ENCODE measurements around the gene CIDEC.
"Not testable (repeated sequence)": the region's sequence is repeated elsewhere in the genome, so short reads cannot be mapped to it uniquely, and the experiment has no call there.

Gene CIDEC

DNA sequence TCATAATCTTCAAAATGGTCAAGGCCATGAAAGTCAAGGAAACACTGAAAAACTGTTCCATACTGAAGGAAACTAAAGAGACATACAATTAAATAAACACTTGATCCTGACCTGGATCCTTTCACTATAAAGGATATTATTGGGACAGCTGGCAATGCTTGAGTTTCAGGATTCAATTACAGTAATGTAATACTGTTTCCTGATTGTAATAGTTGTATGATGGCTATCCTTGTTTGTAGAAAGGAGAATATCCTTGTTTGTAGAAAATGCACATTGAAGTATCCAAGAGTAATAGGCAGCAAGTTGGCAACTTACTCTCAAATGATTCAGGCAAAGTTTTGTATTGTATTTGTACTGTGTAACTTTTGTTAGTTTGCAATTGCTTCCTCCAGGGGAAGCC, 4.6 kb downstream of the CIDEC start:
- DNase-seq (ENCODE audit: low read depth), result no peak

DNA sequence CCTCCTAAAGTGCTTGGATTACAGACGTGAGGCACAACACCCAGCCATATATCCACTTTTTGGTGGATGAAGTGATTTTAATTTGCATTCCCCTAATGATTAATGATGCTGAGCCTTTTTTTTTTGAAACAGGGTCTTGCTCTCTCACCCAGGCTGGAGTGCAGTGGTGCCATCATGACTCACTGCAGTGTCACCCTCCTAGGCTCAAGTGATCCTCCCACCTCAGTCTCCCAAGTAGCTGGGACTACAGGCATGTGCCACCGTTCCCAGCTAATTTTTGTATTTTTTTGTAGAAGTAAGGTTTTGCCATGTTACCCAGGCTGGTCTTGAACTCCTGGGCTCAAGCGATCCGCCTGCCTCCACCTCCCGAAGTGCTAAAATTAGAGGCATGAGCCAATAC, 8.0 kb downstream of the CIDEC start:
- DNase-seq (ENCODE audit: low read depth), result not testable (repeated sequence)

DNA sequence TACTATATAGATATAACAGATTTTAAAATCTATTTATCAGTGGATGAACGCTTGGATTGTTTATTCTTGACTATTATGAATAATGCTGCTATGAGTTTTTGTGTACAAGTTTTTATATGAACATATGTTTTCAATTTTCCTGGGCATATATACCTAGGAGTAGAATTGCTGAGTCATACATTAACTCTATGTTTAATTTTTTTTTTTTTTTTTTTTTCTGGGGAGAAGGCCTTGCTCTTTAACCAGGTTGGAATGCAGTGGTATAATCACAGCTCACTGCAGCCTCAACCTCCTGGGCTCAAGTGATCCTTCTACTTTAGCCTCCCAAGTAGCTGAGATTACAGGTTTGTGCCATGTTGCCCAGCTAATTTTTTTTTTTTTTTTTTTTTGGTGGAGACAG, 9.1 kb downstream of the CIDEC start:
- no peak for DNase-seq (ENCODE audit: low read depth)

DNA sequence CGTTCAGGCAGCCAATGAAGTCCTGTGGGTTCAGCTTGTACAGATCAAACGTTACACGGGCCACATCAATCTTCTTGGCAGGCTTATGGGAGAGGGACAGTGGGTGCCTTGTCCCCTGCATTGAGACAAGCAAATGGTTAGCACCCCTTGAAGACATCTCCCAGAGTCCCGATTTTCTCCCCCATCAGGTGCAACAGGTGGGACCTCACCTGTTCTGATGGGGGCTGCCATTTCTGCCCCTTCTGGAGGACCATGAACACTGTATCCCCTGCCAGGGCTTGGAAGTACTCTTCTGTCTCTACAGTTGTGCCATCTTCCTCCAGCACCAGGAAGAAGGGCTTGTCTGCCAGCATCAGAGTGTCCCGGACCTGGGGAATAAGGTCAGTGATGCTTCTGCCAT, 10.1 kb downstream of the CIDEC start:
- no peak for DNase-seq (ENCODE audit: low read depth)

- no peak for DNase-seq (ENCODE audit: low read depth)
Observed at GRCh38 chr3:9867106-9867505, 12.9 kb downstream of the CIDEC start.

DNA sequence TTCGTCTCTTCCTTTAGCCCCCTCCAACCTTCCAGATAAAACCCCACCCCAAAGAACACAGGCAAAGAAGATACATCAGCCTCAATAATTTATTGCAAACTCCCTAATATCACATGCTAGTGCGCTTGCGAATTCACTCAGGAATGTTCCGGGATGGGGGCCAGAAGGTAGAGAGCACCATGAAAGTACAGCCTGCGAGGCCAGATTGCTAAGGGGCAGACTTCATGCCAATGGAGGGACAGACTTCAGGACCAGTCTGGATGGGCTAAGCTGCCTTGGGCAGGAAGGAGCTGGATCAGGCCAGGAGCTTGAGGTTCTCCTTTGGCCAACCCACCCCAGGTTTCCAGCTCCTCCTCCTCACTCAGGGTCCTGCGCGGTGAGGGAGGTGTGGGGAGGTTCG, 13.4 kb downstream of the CIDEC start:
- DNase-seq (ENCODE audit: low read depth), result no peak

DNA sequence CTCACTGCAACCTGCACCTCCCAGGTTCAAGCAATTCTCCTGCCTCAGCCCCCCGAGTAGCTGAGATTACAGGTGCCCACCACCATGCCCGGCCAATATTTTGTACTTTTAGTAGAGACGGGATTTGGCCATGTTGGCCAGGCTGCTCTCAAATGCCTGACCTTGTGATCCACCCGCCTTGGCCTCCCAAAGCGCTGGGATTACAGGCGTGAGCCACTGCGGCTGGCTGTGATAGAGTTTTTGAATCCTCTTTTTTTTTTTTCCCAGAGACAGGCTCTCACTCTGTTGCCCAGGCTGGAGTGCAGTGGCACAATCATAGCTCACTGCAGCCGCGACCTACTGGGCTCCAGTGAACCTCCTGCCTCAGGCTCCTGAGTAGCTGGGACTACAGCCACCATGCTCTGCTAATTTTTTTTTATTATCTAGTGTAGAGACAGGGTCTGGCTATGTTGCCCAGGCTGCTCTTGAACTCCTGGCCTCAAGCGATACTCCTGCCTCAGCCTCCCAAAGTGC, 14.9 kb downstream of the CIDEC start:
- not testable (repeated sequence) for DNase-seq (ENCODE audit: low read depth)

DNA sequence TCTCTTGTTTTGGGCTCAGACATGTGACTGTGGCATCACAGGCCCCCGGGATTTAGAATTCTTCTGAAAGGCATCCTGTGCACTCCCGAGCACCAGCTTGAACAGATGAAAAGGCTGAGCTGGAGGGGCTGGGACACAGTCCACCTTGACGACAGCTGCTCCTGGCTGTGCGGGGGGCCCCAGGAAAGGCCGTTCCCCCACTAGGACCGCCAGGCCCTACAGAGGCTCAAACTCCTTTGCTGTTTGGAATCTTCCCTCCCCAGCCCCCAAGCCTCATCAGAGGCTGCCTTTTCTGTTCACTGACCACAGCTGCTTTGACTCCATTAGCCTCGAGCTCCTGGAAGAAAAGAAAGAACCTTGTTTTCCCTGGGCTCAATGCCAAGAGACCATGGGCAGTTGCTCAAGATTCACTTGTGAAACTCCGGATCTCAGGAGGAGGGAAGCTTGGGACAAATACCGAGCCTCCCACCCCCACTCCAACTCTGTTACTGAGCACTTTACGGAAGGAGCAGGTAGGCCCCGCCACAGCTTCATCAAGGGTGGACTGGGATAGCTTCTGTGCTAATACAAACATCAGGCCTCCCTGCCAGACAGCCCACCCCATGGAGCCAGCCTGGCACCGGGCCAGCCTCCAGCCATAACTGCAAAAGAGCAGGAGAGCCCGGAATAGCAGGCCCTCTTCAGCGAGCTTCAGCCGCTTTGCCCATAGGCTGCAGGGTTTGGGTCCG, 15.7 kb downstream of the CIDEC start:
- no peak for DNase-seq (ENCODE audit: low read depth)

DNA sequence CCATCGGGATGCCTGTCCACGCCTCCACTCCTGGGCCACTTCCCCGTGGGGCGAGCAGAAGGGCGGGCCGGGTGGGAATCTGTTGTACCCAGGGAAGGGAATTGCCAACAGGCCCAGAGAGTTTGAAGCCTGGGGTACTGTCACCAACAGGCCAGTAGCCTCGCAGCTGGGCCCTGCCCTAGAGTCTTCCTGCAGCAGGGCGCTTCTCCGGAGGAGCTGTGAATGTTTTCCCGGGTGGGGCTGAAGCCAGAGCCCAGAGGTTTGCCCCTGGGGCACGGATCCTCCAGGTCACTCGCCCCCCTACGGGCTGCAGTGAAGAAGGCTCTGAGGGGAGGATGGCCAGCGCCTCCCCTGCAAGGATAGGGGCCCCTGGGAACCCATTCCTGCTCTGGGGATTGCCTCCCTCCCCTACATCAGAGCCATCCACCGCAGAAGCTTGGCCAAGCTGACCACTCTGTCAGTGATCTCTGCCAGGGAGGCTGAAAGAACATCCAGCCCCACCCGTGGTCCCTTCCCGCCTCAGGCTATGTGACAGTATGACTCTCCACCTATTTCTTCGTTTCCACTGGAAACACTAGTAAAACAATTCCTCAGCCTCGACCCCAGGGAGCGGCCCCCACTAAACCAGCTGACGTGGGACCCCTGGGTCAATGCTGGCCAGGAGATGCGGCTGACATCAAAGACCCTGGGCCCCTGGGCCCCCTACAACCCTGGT, 16.8 kb downstream of the CIDEC start:
- DNase-seq (ENCODE audit: low read depth), result no peak

DNA sequence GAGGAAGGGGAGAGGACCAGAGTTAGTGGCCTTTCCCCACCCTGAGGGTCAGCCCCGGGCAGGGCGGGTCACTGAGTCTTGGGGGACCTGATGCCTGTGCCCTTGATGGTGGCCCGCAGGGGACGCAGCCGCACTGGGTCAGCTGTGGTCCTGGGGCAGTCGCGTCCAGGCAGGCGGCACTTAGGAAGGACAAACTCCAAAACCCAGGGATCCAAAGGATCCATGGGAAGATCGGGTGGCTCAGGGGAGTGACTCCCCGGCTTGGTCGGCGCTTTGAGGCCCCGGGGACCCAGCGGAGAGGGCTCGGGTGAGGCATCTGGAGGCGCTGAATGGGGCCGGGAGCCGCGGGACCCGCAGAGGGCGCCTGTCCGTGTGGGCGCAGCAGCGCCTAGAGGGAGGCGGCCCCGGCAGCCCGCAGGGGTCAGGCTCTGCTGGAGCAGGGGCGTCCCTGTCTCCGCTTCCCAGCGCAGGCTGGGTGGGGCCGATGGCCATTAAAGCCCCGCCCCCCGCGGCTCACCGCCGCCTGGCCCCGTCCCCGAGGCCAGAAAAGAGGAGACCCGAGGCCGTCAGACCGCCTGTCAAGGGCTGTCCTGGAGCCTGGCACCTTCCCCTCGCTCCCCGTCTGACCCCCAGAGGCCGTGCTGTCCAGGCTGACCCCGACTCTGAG, 17.5 kb downstream of the CIDEC start:
- DNase-seq (ENCODE audit: low read depth), result peak; percentile 15

GRCh38 chr3:9861626-9862130, 18.4 kb downstream of the CIDEC start:
- DNase-seq (ENCODE audit: low read depth), result no peak

- DNase-seq (ENCODE audit: low read depth), result no peak
Observed at GRCh38 chr3:9861201-9861600, 18.9 kb downstream of the CIDEC start.

GRCh38 chr3:9859530-9860025, 20.5 kb downstream of the CIDEC start:
- no peak for DNase-seq (ENCODE audit: low read depth)

DNA sequence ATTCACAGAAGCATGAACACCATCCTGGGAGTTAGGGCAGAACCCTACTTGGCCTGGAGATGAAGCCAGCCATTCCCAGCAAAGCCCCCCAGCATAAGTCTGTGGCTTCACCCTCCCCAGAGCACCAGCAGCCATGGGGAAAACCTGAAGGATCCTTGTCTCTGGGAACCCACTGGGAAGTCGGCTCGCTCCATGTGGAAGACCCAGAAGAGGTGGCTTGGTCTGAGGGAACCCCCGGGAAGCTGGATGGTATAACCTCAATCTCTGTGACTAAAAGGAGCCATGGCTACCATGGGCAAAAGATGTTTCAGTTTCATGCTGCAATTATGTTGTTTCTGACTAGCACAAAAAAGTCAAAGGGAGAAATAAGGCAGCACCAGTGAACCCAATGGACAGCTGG, 24.5 kb downstream of the CIDEC start:
- no peak for DNase-seq (ENCODE audit: low read depth)

DNA sequence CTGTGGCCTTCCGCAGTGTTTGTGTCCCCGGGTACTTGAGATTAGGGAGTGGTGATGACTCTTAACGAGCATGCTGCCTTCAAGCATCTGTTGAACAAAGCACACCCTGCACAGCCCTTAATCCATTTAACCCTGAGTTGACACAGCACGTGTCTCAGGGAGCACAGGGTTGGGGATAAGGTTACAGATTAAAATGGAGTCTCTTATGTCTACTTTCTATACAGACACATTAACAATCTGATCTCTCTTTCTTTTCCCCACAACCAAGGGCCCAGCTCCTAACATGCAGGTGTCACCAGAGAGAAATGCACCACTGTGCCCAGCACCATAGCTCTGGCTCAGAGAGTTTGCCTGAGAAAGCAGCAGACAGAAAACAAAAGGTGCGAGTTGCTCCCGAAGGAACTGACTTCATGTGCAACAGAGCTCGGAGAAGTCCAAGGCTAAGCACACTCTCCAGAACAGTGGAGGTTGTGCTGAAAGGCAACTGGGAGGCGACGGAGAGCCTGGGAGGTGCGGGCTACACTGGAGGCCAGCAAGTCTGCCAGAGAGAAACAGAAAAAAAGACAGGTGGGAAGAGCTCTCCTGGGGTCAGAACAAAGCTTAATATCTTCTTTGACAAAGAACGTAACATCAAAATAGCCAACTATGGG, 25.6 kb downstream of the CIDEC start:
- not testable (repeated sequence) for DNase-seq (ENCODE audit: low read depth)

DNA sequence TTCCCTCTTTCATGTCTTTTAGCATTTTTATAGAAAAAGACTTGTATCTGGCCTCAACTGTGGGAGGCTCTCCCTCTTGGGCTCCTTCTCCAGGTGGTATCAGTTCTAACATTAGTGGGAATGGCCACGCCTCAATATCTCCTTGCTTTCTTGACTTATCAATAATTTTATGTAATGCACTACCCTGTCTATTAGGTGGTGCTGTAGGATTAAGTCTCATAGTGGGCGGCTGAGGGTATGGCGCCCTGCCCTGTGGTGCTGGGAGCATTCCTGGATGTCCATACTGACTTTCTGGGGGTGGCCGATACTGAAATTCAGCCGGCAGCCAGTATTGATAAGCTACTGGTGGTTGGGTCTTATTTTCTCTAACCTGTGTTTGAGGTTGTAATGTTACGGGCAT, 27.5 kb downstream of the CIDEC start:
- DNase-seq (ENCODE audit: low read depth), result no peak

DNA sequence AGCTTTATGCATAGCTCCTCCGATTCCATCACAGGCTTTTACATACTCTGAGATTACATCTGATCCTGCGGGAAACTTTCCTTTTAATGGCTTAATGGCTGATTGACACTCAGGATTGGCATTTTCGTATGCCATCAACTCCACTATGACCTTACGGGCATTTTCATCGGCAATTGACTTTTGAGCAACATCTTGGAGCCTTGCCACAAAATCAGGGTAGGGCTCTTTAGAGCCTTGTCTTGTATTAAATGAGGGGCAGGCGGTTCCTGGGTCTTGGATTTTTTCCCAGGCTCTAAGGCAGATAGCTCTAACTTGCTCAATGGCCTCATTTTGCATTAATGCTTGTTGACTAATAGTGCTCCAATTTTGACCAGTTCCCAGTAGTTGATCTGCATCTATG, 28.1 kb downstream of the CIDEC start:
- not testable (repeated sequence) for DNase-seq (ENCODE audit: low read depth)

DNA sequence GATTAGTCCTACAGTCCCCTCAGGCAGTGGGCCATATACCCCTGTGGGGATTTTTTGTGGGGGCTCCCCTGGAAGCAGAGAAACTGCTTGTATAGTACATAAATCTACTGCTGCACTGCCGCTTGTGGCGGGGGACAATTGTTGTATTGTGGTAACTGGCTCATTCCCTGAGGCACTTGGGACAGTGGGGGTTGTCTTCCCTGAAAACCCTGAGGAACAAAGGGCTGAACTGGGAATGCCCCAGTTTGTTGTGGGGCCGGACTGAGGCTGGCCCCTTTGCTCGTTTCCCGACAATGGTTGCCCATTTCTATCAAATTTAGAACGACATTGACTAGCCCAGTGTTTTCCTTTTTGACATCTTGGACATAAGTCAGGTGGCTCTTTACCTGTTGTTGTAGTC, 28.7 kb downstream of the CIDEC start:
- DNase-seq (ENCODE audit: low read depth), result not testable (repeated sequence)

- DNase-seq (ENCODE audit: low read depth), result not testable (repeated sequence)
Observed at GRCh38 chr3:9848860-9849259, 31.2 kb downstream of the CIDEC start.

DNA sequence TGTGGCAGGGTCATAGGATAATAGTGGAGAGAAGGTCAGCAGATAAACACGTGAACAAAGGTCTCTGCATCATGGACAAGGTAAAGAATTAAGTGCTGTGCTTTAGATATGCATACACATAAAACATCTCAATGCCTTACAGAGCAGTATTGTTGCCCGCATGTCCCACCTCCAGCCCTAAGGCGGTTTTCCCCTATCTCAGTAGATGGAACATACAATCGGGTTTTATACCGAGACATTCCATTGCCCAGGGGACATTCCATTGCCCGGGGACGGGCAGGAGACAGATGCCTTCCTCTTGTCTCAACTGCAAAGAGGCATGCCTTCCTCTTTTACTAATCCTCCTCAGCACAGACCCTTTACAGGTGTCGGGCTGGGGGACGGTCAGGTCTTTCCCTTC, 32.2 kb downstream of the CIDEC start:
- not testable (repeated sequence) for DNase-seq (ENCODE audit: low read depth)

GRCh38 chr3:9846931-9847488, 33.0 kb downstream of the CIDEC start:
- DNase-seq (ENCODE audit: low read depth), result no peak

GRCh38 chr3:9846231-9846630, 33.8 kb downstream of the CIDEC start:
- DNase-seq (ENCODE audit: low read depth), result no peak
